Measurements from ENCODE around the gene GMPR.

Gene GMPR

GRCh38 chr6:16327777-16328325, 89.5 kb downstream of the GMPR start:
- DNase-seq (ENCODE audit: low read depth in 3 of 3): no peak

DNA sequence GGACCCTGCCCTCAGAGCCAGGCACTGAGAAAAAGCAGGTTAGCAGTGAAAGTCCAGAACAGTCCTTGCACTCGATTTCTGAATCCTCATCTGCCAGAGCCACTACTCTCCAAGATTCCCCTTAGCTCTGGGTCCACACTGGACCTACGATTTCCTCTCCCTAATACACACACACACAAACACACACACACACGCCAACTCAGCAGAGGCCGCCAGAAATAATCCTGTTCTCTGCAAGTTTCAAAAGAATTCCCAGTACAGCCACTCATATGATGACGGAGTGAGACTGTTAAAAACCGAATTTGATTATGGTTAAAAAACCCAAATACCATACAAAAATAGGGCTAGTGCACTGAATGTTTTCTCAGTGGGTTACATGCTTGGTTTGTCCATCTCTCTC, 90.8 kb downstream of the GMPR start:
- DNase-seq (ENCODE audit: low read depth in 3 of 3): no peak

DNA sequence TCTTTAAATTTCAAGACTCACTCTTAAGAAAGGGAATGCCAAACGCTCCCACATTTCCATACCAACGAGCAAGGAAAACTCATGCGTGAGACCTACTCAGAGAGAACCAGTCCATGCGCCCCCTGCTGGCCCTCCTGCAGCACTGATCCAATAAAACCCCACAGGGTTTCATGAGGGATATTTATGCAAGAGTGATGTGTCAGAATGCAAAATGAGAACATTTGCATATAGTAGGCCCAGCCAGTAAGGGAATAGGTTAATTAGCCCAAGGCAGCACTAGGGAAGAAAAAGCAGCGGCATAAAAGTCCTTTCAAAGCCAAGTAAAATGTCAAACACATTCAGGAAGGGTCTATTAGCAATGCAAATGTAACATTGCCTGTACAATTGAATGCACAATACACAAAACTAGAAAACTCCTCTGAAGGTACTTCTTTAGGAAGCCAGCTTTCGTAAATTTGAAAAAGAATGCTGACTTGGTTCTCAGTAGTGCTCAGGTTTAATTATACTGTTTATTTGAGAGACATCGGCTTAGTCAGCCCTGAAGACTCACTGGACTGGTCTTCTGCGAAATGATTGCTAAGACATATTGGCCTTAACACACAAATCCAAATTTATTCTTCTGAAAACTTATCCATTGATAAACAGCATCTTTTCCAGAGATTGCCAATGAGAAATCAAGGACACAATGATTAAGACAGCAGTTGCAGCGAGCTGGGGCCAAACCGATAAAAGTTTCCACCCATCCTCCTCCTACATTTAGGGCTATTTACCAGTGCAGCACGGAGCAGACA, 93.2 kb downstream of the GMPR start:
- peak; percentile 34 to 62 (median 44) for DNase-seq (ENCODE audit: low read depth in 3 of 3)

DNA sequence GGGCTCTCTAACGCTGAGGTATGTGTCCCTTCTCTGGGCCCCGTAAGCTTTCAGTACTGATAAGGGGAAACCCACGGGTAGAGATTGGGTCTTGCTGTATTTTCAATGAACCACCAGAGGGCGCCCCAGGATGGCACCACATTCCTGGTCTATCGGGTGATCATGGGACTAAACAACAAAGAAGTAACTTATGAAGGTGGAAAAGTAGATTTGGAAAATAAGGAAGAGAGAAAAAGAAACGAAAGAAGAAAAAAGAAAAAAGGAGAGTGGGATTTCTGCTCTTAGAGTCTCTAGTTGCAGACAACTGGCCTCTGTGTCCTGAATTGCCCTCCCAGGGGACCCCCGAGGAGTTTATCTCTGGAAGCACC, 93.8 kb downstream of the GMPR start:
- peak; percentile 78 to 80 (median 79) for DNase-seq (ENCODE audit: low read depth in 3 of 3)

DNA sequence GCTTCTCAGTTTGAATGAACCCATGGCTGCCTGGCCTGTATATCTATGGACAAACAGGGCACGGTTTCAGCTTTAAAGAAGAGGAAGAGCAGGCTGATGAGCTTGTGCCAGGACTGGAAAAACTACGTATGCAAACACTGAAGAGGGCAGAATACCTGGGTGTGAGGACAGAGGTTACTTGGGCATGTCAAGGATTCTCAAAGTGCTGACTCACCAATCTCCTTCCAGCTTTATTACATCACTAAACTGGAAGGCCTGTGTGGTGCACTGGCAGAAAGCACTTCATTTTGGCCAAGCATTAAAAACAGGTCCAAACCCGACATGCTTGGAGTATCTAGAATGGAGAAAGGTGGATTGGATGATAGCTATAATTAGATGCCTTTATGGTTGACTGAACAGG, 95.2 kb downstream of the GMPR start:
- DNase-seq (ENCODE audit: low read depth in 3 of 3): no peak

- no peak for DNase-seq (ENCODE audit: low read depth in 3 of 3)
Measured at GRCh38 chr6:16334671-16335070, 96.3 kb downstream of the GMPR start.

GRCh38 chr6:16335176-16335575, 96.8 kb downstream of the GMPR start:
- no peak for DNase-seq (ENCODE audit: low read depth in 3 of 3)

DNA sequence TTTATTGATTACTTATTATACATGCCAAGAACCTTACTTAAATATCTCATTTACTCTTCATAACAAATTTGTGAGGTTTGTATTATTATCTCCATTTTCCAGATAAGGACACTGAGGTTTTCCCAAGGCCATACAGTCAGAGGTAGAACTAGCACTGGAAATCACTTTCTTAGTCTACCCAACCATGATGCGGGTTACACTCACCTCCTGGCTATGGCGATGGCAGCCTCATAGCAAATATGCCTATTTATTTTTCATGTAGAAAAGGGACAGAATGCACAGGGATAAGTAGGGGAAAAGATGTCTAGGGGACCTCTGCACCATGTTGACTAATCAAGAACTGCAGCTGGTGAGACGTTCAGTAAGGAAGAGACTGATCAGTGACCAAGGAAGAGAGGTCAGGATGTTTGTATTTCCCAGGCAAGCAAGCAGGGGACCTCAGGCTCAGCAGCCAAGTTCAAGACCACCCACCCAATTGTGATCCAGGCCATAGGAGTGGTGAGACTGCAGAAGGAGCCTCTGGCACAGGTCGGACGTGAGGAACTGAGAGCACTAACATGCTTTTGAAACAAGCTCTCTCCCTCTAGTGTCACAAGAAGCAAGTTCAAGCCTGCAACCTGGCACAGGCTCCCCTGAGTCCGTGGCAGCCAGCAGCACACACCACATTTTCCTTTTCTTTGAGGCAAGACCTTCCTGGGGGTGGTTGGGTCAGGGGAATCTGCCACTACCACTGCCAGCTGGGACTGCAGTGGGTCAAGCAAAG, 97.8 kb downstream of the GMPR start:
- no peak for DNase-seq (ENCODE audit: low read depth in 3 of 3)

DNA sequence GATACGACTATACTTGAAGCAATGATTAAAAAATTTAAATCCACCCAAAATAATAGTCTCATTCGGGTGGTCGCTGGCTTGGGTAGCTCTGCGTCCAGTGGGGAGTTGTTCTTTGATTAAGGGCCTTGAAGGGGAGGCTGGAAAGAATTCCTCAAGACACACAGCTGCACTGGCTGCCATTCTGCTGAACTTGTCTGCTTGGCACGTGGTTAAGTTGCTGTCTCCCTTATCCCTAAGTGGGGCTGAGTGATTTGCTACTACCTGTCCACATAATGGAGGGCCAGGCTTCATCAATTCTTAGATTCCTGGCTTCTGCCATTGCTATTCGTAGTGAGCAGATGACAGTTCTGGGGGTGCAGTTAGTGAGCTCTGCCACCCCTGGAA, 98.5 kb downstream of the GMPR start:
- DNase-seq (ENCODE audit: low read depth in 3 of 3): no peak

DNA sequence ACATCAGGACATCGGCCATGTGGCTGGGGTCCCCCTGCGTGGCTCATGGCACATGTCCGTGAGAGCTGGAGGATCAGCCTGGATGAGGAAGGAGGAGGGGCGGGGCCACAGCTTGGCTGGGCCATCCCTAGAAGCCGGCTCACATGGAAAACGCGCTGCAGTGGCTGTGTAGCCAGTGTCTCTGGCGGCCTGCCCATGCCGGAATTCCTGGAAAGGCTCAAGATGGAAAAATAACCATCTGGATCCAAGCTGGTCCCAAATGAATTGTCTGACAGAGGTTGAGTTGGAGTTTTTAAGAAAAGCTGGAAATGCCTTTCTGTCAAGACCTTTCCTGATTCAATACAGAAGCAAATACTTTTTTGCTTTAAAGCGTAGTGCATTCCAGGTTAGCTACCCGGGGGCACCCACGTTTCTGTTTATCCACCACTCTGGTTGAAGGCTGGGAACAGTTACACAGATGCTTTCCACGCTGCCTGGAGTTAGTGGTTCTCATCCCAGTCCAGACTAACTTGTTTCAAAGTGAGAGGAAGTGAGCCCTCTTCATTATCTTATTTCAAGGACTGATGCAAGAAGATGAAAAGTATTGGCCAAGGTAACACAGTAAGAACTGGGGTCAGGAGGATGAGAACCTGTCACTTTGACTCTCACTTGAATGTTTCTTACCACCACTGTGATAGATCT, 99.0 kb downstream of the GMPR start:
- no peak for DNase-seq (ENCODE audit: low read depth in 3 of 3)

GRCh38 chr6:16338577-16339264, 100.3 kb downstream of the GMPR start:
- DNase-seq (ENCODE audit: low read depth in 3 of 3): no peak

DNA sequence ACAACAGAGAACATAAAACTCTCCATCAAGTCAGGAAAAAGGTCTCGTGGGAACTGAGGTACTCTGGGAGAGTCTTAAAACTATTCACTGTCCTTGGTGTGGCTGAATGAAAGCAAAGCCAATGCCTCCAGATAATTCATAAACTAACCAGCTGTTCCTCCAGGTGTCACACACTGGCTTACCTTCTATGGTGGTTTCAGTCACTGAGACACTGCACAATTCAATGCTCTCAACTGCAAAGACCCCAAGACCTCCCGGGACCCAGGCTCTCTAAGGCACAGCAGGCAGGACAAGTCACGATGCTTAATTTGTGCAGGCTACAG, 100.8 kb downstream of the GMPR start:
- no peak for DNase-seq (ENCODE audit: low read depth in 3 of 3)

DNA sequence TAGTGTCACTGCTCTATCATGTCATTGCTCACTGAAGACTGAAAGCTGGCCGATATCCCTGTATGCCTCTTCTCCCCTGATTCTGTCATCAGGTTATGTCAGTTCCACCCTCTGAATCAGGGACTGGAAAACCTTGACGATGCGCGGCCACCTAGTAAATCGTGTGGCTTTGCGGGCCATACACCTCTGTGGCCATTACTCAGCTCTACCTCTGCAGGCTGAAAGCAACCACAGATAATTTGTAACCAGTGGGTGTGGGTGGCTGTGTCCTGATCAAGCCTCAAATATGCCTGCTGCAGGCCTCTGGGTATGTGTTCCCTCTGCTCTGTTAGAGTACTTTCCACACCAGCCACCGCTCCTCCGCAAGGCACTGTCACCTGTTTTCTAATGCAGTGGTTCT, 105.2 kb downstream of the GMPR start:
- no peak for DNase-seq (ENCODE audit: low read depth in 3 of 3)

DNA sequence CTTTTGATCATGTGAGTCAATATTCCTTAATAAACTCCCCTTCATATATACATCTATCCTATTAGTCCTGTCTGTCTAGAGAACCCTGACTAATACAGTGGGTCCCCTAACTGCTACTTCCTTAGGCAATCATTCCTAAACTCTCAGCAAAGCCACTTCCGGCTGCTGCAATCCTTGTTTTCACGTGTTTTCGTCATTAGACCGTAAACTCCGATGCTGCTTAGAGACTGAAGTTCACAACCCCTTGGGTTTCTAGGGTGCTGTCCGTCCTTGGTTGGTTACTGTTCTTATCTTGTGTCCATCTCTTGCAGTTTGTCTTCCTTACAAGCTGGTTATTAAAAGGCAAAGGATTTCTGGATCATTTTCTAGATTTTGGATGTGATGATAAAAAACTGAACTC, 106.4 kb downstream of the GMPR start:
- DNase-seq (ENCODE audit: low read depth in 3 of 3): no peak

Measured in stimulated activated CD4-positive, alpha-beta T cell treated with anti-CD3 and anti-CD28 coated beads, TNF-alpha, amount 100 ng/mL, for 24 hours (primary cell).